GM19099 (cell line): ENCODE data around the gene FOXN3.

ENCODE experiments used
- POLR2A ChIP-seq: IDR thresholded peaks from 3 replicates; pipeline ENCODE4 v1.6.1; 2011; ENCODE audit warnings: low read depth; ENCODE audit not compliant: insufficient read length; ENCODE audit errors: extremely low read depth

The FOXN3 gene

GRCh38 chr14:89186856-89187376, 230.1 kb downstream of the FOXN3 start:
- TF ChIP-seq POLR2A, result no peak

- TF ChIP-seq POLR2A, result no peak
These were observed 230.8 kb downstream of the FOXN3 start for GRCh38 chr14:89185919-89186855.

- TF ChIP-seq POLR2A, result no peak
These were observed 232.1 kb downstream of the FOXN3 start for GRCh38 chr14:89184952-89185351.

GRCh38 chr14:89182326-89182725, 234.7 kb downstream of the FOXN3 start:
- no peak for TF ChIP-seq POLR2A

DNA sequence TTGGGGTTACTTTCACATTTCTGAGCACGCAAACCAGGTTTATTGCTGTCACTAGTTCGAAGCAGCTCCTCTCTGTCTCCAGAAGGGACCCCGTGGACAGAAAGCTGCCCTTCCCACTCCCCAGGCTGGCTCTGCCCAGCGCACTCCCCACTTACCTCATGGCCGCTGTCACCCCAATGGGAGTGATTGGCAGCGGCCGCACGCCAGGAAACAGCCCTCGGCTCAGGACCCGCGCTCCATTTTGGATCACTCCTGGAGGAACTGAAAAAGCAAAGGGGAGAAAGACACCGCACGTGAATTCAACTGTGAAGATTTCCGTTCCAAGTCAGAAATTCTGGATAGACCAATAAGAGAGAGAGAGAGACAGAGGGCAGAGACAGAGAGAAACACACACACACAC, 236.5 kb downstream of the FOXN3 start:
- no peak for TF ChIP-seq POLR2A

GRCh38 chr14:89179891-89180404, 237.1 kb downstream of the FOXN3 start:
- TF ChIP-seq POLR2A, result no peak

DNA sequence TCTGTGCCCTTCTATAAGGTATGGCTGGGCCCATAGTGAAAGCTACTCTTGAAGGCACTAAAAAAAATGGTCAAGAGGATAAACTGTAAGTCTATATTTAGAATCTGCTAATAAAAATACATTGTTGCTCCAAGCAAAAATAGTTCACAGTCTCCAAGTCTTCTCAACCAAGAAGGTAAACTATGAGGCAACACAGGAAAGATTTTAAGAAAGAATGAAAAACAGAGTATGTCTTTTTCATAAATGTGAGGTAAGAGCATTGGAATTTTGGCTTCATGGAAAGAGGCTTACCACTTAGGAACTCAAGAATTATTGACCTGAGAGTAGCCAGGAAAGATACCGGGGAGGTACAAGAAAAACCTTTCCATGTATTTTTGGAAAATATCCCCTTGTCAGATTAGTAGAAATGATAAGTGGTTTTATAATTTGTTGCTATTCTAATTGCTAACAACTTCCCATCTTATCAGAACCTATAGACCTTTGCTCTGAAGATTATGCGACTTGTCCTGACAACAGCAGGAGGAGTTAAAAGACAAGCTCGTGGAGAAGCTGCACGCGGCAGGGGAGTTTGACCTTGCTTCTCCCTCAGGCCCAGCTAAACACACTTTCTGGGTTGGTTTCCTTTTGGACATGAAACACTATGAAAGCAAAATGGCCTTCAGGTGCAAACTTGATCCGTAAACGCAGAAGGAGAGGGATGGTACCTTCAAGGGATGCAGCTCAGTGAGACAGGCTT, 238.1 kb downstream of the FOXN3 start:
- no peak for TF ChIP-seq POLR2A

GRCh38 chr14:89178376-89178775, 238.7 kb downstream of the FOXN3 start:
- TF ChIP-seq POLR2A, result no peak

DNA sequence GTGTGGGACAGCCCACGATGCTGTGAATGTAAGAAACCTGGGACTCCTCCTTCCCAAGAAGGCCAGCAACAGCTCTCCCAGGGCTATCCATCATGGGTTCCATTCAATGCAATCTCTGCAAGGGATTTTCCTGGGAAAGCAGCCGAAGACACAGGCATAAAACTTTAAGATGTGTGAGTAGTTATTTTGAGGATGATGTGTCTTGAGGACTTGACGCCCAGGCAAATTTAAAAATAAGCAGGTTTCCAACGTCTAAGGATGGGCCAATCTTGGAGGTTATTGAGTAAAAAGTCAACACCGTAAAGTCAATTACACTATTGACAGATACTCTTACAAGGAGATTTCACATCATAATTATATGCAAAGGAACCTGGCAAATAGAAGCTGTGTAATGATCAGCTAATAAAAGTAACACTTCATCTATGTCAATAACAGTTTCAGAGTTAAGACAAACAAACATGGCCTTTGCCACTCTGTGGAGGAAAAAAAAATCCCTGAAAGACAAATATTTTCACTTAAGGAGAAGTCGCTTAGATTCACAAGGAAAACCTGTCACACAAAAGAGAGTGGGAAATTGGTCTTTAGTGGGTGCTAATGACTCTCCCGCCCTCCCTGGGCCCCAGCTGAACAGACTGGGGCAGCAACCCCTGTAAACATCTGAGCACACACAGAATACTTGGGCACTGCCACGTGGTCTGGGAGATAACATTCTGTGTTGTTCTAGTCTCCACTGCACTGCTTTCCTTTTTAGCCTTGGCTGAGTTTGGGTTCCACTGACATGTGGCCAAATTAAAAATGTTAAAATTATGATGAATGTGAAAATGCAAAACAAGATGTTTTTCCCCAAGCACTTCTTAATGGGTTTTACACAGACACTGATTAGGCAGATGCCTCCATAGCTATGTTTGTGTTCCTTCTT, 240.9 kb downstream of the FOXN3 start:
- no peak for TF ChIP-seq POLR2A

- no peak for TF ChIP-seq POLR2A
These were observed 245.4 kb downstream of the FOXN3 start for GRCh38 chr14:89171628-89172027.

DNA sequence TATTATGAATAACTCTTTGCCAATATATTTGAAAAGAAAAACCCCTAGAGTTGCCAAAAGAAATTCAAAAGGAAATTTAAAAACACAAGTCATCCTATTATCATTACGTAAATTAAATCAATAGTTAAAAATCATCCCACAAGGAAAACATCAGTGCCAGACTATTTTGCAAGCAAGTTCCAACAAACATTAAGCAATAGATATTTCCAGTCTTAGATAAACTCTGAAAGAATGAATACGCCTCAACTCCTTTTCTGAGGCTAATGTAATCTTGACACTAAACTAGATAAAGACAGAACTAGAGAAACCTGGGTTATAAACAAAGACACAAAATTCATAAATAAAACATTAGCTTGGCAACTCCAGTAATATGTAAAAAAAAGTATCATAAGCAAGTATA, 245.9 kb downstream of the FOXN3 start:
- TF ChIP-seq POLR2A, result no peak

DNA sequence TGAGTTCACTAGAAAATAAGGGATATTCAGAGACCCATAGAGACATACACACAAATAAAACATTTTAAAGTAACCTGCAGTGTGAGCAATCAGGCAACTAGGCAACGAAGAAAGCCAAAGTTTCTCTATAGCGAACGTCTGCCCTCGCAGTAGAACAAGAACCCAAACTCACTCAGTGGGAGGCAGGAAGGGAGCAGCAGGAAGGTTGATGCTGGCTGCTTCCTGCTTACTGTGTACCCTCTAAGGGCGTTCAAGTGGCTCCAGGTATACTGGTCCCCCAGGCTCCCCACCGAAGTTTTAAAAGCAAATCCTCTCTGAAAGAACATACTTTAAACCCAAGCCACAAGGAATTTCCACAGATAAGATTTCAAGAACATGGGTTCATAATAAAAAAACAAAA, 249.3 kb downstream of the FOXN3 start:
- no peak for TF ChIP-seq POLR2A

GRCh38 chr14:89166633-89167032, 250.4 kb downstream of the FOXN3 start:
- no peak for TF ChIP-seq POLR2A
